ENCODE results near the gene CNIH1.

CNIH1 gene

DNA sequence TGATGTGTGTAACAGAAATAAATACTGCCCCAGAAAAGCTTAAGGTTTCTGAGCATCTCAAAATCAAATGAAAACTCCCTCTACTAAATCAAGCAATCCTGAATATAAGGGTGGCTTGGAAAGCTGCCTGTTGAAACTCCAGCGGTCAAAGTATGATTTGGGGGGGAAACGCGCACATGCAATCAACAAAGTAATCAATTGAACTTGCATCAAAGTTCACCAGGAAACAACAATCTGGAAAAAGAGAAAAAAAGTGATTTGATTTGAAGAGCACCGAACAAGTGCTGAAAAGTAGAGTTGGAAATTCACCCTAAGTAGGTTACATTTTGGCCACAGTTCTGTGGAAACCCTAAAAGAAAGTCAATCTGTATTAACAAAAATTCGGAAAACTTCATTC lies 700 bp downstream of the CNIH1 start:
- no peak for TF ChIP-seq SIN3A (IDR thresholded peaks at IDR 0.05; ENCODE audit: borderline replicate concordance, insufficient read depth, low read length)
- TF ChIP-seq, protein P1, sequence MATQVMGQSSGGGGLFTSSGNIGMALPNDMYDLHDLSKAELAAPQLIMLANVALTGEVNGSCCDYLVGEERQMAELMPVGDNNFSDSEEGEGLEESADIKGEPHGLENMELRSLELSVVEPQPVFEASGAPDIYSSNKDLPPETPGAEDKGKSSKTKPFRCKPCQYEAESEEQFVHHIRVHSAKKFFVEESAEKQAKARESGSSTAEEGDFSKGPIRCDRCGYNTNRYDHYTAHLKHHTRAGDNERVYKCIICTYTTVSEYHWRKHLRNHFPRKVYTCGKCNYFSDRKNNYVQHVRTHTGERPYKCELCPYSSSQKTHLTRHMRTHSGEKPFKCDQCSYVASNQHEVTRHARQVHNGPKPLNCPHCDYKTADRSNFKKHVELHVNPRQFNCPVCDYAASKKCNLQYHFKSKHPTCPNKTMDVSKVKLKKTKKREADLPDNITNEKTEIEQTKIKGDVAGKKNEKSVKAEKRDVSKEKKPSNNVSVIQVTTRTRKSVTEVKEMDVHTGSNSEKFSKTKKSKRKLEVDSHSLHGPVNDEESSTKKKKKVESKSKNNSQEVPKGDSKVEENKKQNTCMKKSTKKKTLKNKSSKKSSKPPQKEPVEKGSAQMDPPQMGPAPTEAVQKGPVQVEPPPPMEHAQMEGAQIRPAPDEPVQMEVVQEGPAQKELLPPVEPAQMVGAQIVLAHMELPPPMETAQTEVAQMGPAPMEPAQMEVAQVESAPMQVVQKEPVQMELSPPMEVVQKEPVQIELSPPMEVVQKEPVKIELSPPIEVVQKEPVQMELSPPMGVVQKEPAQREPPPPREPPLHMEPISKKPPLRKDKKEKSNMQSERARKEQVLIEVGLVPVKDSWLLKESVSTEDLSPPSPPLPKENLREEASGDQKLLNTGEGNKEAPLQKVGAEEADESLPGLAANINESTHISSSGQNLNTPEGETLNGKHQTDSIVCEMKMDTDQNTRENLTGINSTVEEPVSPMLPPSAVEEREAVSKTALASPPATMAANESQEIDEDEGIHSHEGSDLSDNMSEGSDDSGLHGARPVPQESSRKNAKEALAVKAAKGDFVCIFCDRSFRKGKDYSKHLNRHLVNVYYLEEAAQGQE (IDR thresholded peaks at IDR 0.05; ENCODE audit: insufficient read depth in 1 of 2, low read depth in 2 of 2, low read length in 2 of 2) = no peak
- no peak for TF ChIP-seq FOXP2 (optimal IDR thresholded peaks at IDR 0.05; ENCODE audit: borderline replicate concordance, extremely low read depth, extremely low read length, insufficient read depth)
- TF ChIP-seq POLR2AphosphoS5 (IDR thresholded peaks at IDR 0.05; ENCODE audit: low read depth, low read length) = no peak
- TF ChIP-seq TAF1 (IDR thresholded peaks at IDR 0.05; ENCODE audit: borderline replicate concordance, insufficient read depth, low read length) = no peak

- TF ChIP-seq FOXP2 (optimal IDR thresholded peaks at IDR 0.05; ENCODE audit: borderline replicate concordance, extremely low read depth, extremely low read length, insufficient read depth) (no peak), TAF1 (IDR thresholded peaks at IDR 0.05; ENCODE audit: borderline replicate concordance, insufficient read depth, low read length) (no peak), SIN3A (IDR thresholded peaks at IDR 0.05; ENCODE audit: borderline replicate concordance, insufficient read depth, low read length) (no peak), POLR2AphosphoS5 (IDR thresholded peaks at IDR 0.05; ENCODE audit: low read depth, low read length) (no peak)
- TF ChIP-seq, protein P1 (IDR thresholded peaks at IDR 0.05; ENCODE audit: insufficient read depth in 1 of 2, low read depth in 2 of 2, low read length in 2 of 2) = no peak
Observed at GRCh38 chr14:54440037-54440436, 1.1 kb downstream of the CNIH1 start.

- TF ChIP-seq FOXP2 (optimal IDR thresholded peaks at IDR 0.05; ENCODE audit: borderline replicate concordance, extremely low read depth, extremely low read length, insufficient read depth) (no peak), SIN3A (IDR thresholded peaks at IDR 0.05; ENCODE audit: borderline replicate concordance, insufficient read depth, low read length) (no peak), TAF1 (IDR thresholded peaks at IDR 0.05; ENCODE audit: borderline replicate concordance, insufficient read depth, low read length) (no peak), POLR2AphosphoS5 (IDR thresholded peaks at IDR 0.05; ENCODE audit: low read depth, low read length) (no peak)
- TF ChIP-seq, protein P1 (IDR thresholded peaks at IDR 0.05; ENCODE audit: insufficient read depth in 1 of 2, low read depth in 2 of 2, low read length in 2 of 2) = no peak
Observed at GRCh38 chr14:54438703-54439102, 2.5 kb downstream of the CNIH1 start.

DNA sequence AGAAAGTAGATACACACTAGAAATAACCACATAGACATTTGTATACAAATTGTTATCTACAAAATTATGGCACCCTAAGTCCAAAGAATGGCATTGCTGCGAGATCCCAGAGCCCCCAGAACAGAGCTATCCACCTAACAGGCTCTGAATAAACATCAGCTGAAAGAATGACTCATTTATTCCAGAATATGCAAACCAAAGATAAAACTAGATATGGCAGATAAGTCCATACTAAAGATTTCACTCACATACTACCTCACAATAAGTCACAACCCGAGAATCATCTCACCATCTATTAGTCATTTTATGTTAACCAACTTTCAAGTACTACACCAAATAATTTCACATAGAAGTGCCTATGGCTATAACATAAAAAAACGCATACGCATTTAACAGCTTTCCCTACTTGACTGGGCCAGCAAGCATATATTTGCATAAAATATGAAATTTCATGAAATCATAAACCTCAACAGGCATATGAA lies 5.6 kb downstream of the CNIH1 start:
- no peak for TF ChIP-seq FOXP2 (optimal IDR thresholded peaks at IDR 0.05; ENCODE audit: borderline replicate concordance, extremely low read depth, extremely low read length, insufficient read depth)
- no peak for TF ChIP-seq TAF1 (IDR thresholded peaks at IDR 0.05; ENCODE audit: borderline replicate concordance, insufficient read depth, low read length)
- TF ChIP-seq SIN3A (IDR thresholded peaks at IDR 0.05; ENCODE audit: borderline replicate concordance, insufficient read depth, low read length) = no peak
- no peak for TF ChIP-seq POLR2AphosphoS5 (IDR thresholded peaks at IDR 0.05; ENCODE audit: low read depth, low read length)
- TF ChIP-seq, protein P1 (IDR thresholded peaks at IDR 0.05; ENCODE audit: insufficient read depth in 1 of 2, low read depth in 2 of 2, low read length in 2 of 2) = no peak

DNA sequence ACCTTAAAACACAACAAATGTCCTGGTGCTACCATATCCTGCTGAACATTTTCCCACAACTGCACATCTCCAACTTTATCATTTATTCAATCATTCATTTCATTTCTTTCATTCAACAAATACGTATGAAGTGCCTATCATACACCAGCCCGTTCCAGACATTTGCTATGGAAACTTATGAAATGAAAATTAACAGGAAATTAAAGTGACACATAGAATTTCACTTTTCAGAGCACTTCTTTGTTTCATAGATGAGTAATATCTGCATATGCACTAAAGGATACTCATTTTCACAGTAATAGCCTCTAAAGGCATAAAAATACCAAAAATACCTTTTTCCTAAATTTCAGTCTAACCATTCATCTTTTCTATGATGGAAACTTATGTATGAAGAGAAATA lies 12.6 kb downstream of the CNIH1 start:
- TF ChIP-seq, protein P1 (IDR thresholded peaks at IDR 0.05; ENCODE audit: insufficient read depth in 1 of 2, low read depth in 2 of 2, low read length in 2 of 2) = no peak
